SKM-1 (cell line): ENCODE measurements around the gene NEDD4.
"Not testable (repeated sequence)": the region's sequence is repeated elsewhere in the genome, so short reads cannot be mapped to it uniquely, and the experiment has no call there.

ENCODE experiments used
- DNase-seq: peaks from one replicate; lab custom pipeline; 2025; ENCODE audit not compliant: unreplicated experiment; lab: John Stamatoyannopoulos, UW

NEDD4 gene

DNA sequence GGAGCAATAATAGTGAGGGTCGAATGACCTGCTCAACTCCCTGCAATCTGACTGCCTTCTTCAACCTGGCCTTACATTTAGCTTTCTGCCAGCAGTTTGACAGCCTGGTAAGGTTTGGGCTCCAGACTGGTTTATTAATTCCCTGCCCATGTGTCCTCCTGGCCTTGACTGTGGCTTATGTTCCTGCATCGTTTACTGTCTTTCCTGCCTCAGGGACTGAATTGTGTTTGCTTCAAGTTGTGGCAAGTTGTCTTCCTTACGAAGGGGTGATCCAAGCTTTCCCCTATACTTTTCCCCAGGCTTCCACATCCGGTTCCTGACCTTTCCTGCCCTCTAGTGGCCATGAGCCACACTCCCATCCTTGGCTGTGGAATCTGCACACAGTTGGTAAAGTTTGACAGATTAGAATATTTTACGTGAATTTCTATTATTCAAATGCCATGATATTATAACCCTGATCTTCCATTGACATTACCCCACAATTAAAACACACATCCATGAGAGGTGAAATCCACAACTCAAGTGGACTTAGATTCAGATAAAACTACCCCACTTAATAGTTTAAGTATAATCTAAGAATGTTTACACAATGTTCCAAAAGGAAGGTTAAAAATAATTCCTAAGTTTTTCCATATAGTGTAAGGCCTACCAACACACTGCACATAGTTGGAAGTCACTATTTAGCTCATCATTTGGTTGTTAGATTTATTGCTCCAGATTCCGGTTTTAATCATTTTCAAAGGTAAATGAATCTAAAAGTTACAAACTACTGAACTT lies 95.7 kb downstream of the NEDD4 start:
- DNase-seq: no peak

- DNase-seq: no peak
Measured at GRCh38 chr15:55894399-55894965, 98.9 kb downstream of the NEDD4 start.

GRCh38 chr15:55893852-55894251 lies 99.6 kb downstream of the NEDD4 start:
- no peak for DNase-seq

DNA sequence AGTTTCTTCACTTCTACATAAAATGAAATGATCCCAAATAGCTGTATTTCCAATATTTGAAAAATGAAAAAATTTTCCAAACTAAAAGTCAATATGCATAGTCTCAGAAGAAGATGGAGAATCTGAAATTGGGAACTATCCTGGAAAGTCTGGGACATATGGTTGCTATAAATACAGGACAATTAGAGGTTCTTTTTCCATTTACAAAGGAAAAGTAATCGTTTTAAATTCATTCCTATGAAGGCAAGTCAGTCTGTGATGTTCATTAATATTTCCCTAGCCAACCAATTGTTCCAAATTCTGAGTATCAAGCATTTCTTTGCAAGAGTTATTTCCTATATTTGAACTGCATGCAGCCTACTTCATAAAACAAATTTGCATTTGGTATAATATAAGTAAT lies 102.2 kb downstream of the NEDD4 start:
- DNase-seq: no peak

DNA sequence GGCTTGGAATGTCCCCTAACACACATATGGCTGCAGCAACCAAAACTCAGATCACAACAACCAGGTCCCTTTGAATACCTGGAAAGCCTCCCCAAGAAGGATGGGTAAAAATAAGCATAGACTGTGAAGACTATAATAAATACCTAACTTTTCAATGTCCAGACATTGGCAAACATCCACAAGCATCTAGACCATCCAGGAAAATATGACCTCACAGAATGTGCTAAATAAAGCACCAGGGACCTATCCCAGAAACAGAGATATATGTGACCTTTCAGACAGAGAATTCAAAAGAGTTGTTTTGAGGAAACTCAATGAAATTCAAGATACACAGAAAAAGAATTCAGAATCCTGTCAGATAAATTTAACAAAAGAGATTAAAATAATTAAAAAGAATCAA lies 109.2 kb downstream of the NEDD4 start:
- DNase-seq: no peak

DNA sequence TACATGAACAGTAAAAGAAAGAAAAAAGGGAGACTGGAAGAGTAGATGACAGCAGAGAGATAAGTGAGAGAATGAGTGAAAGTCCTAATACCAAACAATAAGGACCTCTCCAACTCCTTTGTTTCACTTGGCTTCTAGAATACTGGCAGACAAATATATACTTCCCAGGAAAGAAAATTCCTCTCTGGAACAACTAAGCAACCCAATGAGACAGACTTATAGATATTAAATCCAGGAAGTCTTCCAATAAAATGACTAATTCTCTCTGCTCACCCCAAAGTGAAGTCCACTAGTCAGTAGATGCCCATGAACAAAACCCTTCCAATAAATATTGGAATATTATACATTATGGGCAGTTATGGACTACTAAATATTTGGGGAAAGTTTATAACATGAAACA lies 114.2 kb downstream of the NEDD4 start:
- no peak for DNase-seq

- no peak for DNase-seq
Measured at GRCh38 chr15:55873024-55873720, 120.2 kb downstream of the NEDD4 start.

- no peak for DNase-seq
Measured at GRCh38 chr15:55872471-55872870, 120.9 kb downstream of the NEDD4 start.

GRCh38 chr15:55869660-55870059 lies 123.8 kb downstream of the NEDD4 start:
- DNase-seq: no peak

GRCh38 chr15:55868707-55869106 lies 124.7 kb downstream of the NEDD4 start:
- DNase-seq: no peak

- not testable (repeated sequence) for DNase-seq
Measured at GRCh38 chr15:55868291-55868690, 125.1 kb downstream of the NEDD4 start.

DNA sequence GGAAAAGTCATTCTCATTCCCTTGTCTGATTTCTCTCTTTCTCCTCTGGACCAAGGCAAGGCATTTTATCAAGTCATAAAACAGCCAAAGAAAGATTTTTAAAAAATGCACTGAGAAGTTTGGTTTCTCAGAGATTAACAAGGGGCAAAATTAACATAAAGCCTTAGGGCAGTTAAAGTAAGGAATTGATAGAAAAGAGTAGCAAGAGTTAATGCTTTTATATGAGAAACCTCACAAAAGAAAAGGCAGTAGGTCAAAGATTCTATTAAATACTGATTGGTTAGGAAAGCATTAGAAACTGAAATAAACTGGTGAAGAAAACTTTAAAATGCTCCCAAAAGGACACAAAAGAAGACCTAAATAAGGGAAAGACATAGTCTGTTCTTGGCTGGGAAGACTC lies 129.5 kb downstream of the NEDD4 start:
- DNase-seq: no peak

DNA sequence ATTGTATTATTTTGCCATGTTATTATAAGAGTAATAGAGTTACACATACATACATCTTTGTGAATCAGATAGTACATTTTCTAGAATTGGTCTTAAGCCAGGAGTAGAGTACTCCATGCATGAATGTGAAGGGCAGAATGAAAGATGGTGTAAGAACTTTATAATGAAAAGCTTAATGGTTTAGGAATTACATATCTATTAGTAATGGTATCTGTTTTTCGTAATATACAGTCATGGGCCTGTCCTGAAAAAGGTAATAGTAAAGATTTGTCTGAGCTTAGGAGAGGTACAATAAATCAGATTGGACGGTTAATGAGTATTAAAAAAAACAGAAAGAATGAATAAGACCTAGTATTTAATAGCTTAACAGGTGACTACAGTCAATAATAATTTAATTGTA lies 132.3 kb downstream of the NEDD4 start:
- DNase-seq: no peak

GRCh38 chr15:55860468-55860867 lies 132.9 kb downstream of the NEDD4 start:
- DNase-seq: no peak

- DNase-seq: no peak
Measured at GRCh38 chr15:55859681-55860080, 133.7 kb downstream of the NEDD4 start.

- no peak for DNase-seq
Measured at GRCh38 chr15:55858661-55859060, 134.8 kb downstream of the NEDD4 start.

- DNase-seq: no peak
Measured at GRCh38 chr15:55856506-55857164, 136.8 kb downstream of the NEDD4 start.

DNA sequence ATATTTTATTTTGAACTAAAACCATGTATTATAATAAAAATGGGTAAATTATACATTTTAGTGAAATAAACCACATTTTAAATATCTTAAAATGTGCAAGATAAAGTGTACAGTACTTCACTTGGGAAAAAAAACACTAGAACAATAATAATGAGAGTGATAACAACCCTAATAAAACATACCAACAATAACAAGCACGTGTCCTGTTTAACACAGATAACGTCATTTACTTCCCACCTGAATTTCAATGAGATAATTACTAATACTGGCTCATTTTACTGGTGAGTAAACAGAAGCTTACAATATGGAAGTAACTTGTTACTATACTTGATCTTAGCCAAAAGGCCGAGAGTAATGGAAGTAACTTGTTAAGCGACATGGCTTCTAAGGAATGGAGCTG lies 140.3 kb downstream of the NEDD4 start:
- DNase-seq: no peak

- DNase-seq: peak; percentile 38
Measured at GRCh38 chr15:55846116-55846707, 147.2 kb downstream of the NEDD4 start.

GRCh38 chr15:55842897-55843296 lies 150.5 kb downstream of the NEDD4 start:
- DNase-seq: not testable (repeated sequence)

- DNase-seq: no peak
Measured at GRCh38 chr15:55835866-55836265, 157.5 kb downstream of the NEDD4 start.
